WERI-Rb-1 (cell line): ENCODE results near the gene HAUS1.

Experiments used
- DNase-seq: peaks from one replicate; pipeline ENCODE4 v3.0.0-alpha.2; 2020
- H3K27ac ChIP-seq: fragments of 250-450 bp; sonication (Bioruptor Pico); 2 replicates; pipeline ENCODE4 v1.5.1; 2020; ENCODE audit warnings: mild to moderate bottlenecking, moderate library complexity
- H3K27me3 ChIP-seq: fragments of 250-450 bp; sonication (Bioruptor Pico); 2 replicates; pipeline ENCODE4 v1.5.1; 2021; ENCODE audit warnings: mild to moderate bottlenecking, low read depth, moderate library complexity; ENCODE audit not compliant: insufficient read depth, severe bottlenecking
- H3K36me3 ChIP-seq: fragments of 250-450 bp; sonication (Bioruptor Pico); 2 replicates; pipeline ENCODE4 v1.5.1; 2020; ENCODE audit warnings: mild to moderate bottlenecking, moderate library complexity
- H3K4me3 ChIP-seq: 2 replicates; pipeline ENCODE4 v1.5.1; 2011; ENCODE audit warnings: low read depth, mild to moderate bottlenecking, control low read depth, low read length
- H3K9me3 ChIP-seq: fragments of 250-450 bp; sonication (Bioruptor Pico); 2 replicates; pipeline ENCODE4 v1.5.1; 2021; ENCODE audit warnings: mild to moderate bottlenecking, moderate library complexity; ENCODE audit not compliant: severe bottlenecking
- TF ChIP-seq, protein P1 (sequence below): IDR thresholded peaks from 2 replicates; pipeline ENCODE4 v1.5.1; 2011; ENCODE audit warnings: low read depth, mild to moderate bottlenecking, control low read depth, inconsistent platforms, low read length

The HAUS1 gene

DNA sequence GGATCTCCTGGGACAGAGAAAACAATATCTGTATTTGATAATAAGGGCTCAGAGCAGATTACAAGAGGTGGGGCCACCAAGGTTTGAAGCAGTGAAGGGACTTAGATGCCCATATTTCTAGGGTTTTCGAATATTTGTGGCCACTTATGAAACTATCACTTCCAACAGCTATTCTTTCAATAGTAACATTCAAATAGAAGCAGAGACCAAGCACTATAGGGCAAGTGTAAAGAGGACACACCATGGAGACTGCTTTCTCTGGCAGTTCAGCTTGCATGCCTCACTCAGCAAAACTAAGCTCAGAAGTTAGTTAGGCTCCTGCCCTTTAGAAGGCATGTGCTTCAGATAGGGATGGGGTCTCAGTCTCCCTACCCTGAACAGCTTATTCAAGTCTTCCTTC lies 42.4 kb upstream of the HAUS1 start:
- H3K27ac ChIP-seq, result no peak overlapping the region
- no peak for DNase-seq
- H3K27me3 ChIP-seq, result no peaks in the 10 kb centered on the region
- TF ChIP-seq, protein P1, sequence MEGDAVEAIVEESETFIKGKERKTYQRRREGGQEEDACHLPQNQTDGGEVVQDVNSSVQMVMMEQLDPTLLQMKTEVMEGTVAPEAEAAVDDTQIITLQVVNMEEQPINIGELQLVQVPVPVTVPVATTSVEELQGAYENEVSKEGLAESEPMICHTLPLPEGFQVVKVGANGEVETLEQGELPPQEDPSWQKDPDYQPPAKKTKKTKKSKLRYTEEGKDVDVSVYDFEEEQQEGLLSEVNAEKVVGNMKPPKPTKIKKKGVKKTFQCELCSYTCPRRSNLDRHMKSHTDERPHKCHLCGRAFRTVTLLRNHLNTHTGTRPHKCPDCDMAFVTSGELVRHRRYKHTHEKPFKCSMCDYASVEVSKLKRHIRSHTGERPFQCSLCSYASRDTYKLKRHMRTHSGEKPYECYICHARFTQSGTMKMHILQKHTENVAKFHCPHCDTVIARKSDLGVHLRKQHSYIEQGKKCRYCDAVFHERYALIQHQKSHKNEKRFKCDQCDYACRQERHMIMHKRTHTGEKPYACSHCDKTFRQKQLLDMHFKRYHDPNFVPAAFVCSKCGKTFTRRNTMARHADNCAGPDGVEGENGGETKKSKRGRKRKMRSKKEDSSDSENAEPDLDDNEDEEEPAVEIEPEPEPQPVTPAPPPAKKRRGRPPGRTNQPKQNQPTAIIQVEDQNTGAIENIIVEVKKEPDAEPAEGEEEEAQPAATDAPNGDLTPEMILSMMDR, result no peak
- H3K9me3 ChIP-seq, result no peaks in the 10 kb centered on the region
- H3K36me3 ChIP-seq, result no peaks in the 10 kb centered on the region
- no peak overlapping the region for H3K4me3 ChIP-seq

DNA sequence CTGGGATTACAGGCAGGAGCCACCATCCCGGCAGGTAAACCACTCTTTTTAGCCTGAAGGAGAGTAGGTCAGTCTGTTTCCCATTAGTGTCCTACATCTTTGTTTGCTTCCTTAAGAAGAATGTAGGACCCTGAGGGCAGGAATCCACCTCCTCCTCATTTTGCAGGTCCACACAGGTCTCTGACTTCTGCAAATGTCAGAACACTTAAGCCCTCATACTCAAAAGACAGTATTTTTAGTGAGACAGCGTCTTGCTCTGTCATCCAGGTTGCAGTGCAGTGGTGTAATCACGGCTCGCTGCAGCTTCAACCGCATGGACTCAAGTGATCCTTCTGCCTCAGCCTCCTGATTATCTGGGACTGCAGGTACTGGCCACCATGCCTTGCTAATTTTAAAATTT lies 41.4 kb upstream of the HAUS1 start:
- H3K27me3 ChIP-seq, result no peaks in the 10 kb centered on the region
- no peaks in the 10 kb centered on the region for H3K9me3 ChIP-seq
- DNase-seq, result no peak
- H3K27ac ChIP-seq, result no peak overlapping the region
- no peak overlapping the region for H3K4me3 ChIP-seq
- H3K36me3 ChIP-seq, result no peaks in the 10 kb centered on the region
- TF ChIP-seq, protein P1, result no peak

DNA sequence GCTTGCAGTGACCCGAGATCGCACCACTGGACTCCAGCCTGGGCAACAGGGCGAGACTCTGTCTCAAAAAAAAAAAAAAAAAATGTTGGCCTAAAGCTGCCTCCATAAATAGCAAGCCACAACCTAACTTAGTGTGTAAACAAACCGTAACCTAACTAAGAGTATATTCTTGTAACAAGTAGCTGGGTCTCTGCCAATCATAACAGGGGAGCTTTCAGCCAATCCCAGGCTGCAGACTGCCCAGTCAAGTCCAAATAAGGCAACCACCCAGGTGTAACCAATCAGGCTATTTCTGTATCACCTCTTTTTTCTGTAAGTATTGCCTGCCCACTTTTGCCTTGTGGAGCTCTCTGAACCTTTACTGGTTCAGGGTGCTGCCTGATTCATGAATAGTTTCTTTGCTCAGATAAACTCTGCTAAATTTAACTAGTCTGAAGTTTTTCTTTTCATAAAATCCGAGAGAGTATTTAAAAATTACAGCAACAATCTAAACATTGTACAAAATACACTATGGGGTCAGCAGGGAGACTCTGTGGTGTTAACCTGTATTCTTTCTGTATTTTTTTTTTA lies 36.7 kb upstream of the HAUS1 start:
- H3K9me3 ChIP-seq, result no peaks in the 10 kb centered on the region
- H3K27me3 ChIP-seq, result peaks cover 6% of the 10 kb centered on the region
- no peak overlapping the region for H3K4me3 ChIP-seq
- DNase-seq, result no peak
- no peak overlapping the region for H3K27ac ChIP-seq
- TF ChIP-seq, protein P1, result no peak
- H3K36me3 ChIP-seq, result no peaks in the 10 kb centered on the region; the same call in 1 of the 2 replicates

DNA sequence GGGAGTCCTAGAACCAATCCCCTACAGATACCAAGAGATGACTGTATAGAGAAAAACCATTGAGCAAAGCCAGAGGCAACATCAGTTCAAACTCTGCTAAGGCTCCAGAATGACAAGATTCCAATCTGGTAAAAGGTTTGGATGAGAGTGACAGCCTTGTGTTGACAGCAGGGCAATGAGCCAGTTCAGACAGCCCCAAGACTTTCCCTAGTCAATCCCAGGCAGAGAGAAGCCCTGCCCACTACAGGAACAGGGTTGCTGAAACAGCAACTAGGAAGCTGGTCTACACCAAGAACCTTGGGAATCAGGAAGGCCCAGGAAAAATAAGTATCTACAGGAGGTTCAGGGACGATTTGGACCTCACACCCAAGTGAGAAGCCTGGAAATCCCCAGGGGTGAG lies 35.4 kb upstream of the HAUS1 start:
- no peak for DNase-seq
- peaks cover 6% of the 10 kb centered on the region for H3K27me3 ChIP-seq
- TF ChIP-seq, protein P1, result no peak
- H3K9me3 ChIP-seq, result no peaks in the 10 kb centered on the region
- H3K27ac ChIP-seq, result no peak overlapping the region
- H3K4me3 ChIP-seq, result no peak overlapping the region
- no peaks in the 10 kb centered on the region; the same call in 1 of the 2 replicates for H3K36me3 ChIP-seq

DNA sequence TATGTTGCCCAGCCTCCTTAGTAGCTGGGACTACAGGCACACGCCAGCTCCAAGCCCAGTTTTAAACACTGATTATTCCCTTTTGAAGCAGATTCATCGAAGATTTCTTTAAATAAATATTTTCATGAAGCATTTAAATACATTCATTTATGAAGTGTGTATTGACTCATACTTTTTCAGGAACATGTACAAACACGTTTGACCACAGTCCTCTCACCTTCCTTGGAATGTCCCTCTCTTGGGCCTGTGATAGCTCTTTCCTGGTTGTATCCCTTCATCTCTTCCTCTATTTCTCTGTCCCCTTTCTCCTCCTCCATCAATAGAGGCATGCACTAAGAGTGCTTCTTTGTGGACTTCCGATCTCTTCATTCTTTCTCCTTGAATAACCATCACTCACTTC lies 34.7 kb upstream of the HAUS1 start:
- DNase-seq, result no peak

More for the DNA sequence above, 34.7 kb upstream of the HAUS1 start:
- no peak overlapping the region for H3K27ac ChIP-seq
- no peaks in the 10 kb centered on the region; the same call in 1 of the 2 replicates for H3K36me3 ChIP-seq
- TF ChIP-seq, protein P1, result no peak
- no peaks in the 10 kb centered on the region for H3K9me3 ChIP-seq
- H3K4me3 ChIP-seq, result no peak overlapping the region
- peaks cover 6% of the 10 kb centered on the region for H3K27me3 ChIP-seq
